COR-L47 (cell line): ENCODE results near the gene SLC8A1.

Source experiments
- DNase-seq: peaks from one replicate; lab custom pipeline; 2025; lab: John Stamatoyannopoulos, UW

The SLC8A1 gene

GRCh38 chr2:40353231-40353630 lies 98.7 kb downstream of the SLC8A1 start:
- no peak for DNase-seq

- no peak for DNase-seq
These were observed 99.2 kb downstream of the SLC8A1 start for GRCh38 chr2:40352703-40353099.

- no peak for DNase-seq
These were observed 99.7 kb downstream of the SLC8A1 start for GRCh38 chr2:40352041-40352702.

- DNase-seq, result no peak
These were observed 103.2 kb downstream of the SLC8A1 start for GRCh38 chr2:40348665-40349064.

- no peak for DNase-seq
These were observed 103.9 kb downstream of the SLC8A1 start for GRCh38 chr2:40348038-40348437.

- DNase-seq, result no peak
These were observed 105.1 kb downstream of the SLC8A1 start for GRCh38 chr2:40346535-40347354.

GRCh38 chr2:40344364-40344763 lies 107.5 kb downstream of the SLC8A1 start:
- no peak for DNase-seq

- DNase-seq, result no peak
These were observed 108.0 kb downstream of the SLC8A1 start for GRCh38 chr2:40343902-40344301.

GRCh38 chr2:40341198-40341597 lies 110.7 kb downstream of the SLC8A1 start:
- DNase-seq, result no peak

- DNase-seq, result no peak
These were observed 112.9 kb downstream of the SLC8A1 start for GRCh38 chr2:40339026-40339425.

- no peak for DNase-seq
These were observed 119.6 kb downstream of the SLC8A1 start for GRCh38 chr2:40332191-40332826.

- no peak for DNase-seq
These were observed 121.8 kb downstream of the SLC8A1 start for GRCh38 chr2:40330096-40330495.

GRCh38 chr2:40329739-40330030 lies 122.2 kb downstream of the SLC8A1 start:
- no peak for DNase-seq

- no peak for DNase-seq
These were observed 126.8 kb downstream of the SLC8A1 start for GRCh38 chr2:40325116-40325515.

GRCh38 chr2:40324656-40325055 lies 127.2 kb downstream of the SLC8A1 start:
- DNase-seq, result no peak

- DNase-seq, result no peak
These were observed 130.1 kb downstream of the SLC8A1 start for GRCh38 chr2:40321822-40322221.

GRCh38 chr2:40321016-40321623 lies 130.8 kb downstream of the SLC8A1 start:
- DNase-seq, result no peak

GRCh38 chr2:40318921-40319320 lies 133.0 kb downstream of the SLC8A1 start:
- no peak for DNase-seq

- DNase-seq, result no peak
These were observed 134.1 kb downstream of the SLC8A1 start for GRCh38 chr2:40317761-40318160.

GRCh38 chr2:40317046-40317445 lies 134.8 kb downstream of the SLC8A1 start:
- no peak for DNase-seq

- no peak for DNase-seq
These were observed 135.3 kb downstream of the SLC8A1 start for GRCh38 chr2:40316620-40317019.

- peak; percentile 12 for DNase-seq
These were observed 136.2 kb downstream of the SLC8A1 start for GRCh38 chr2:40315683-40316082.

GRCh38 chr2:40311026-40311425 lies 140.9 kb downstream of the SLC8A1 start:
- no peak for DNase-seq
